SK-N-SH (cell line): ENCODE data around the gene PPP1R12B.

Experiments
- CTCF ChIP-seq: fragments of 200-600 bp; sonication (generic); IDR thresholded peaks from 2 replicates; pipeline ENCODE4 v1.6.1; 2017; ENCODE audit warnings: antibody characterized with exemption, mild to moderate bottlenecking, moderate library complexity
- ELF1 ChIP-seq: IDR thresholded peaks from 2 replicates; pipeline ENCODE4 v1.4.0; 2012
- YY1 ChIP-seq: IDR thresholded peaks from 2 replicates; pipeline ENCODE4 v1.4.0; 2012; ENCODE audit warnings: low read depth, mild to moderate bottlenecking

DNA sequence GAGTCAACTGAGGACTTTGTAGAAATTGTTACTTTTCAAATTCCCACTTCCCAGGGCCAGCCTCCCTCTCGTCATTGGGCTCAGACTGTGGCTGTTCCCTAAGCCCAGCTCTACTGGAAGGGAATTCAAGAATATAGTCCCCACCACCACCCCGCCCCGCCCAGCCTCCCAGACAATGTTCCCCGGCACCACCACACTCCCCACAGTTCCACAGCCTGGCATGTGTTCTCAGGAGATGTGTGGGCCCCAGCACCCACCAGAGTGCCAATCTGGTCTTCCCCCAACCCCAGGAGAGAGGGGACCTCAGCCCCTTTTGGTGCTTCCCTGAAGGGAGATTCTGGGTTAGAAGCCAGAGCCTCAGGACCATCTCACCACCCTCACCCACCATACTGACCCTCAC, 241.6 kb downstream of the PPP1R12B start:
- TF ChIP-seq CTCF (no peak), ELF1 (no peak), YY1 (no peak)
